PFSK-1 (cell line): Measurements from ENCODE around the gene RPL29.

Experiments used
- FOXP2 ChIP-seq: optimal IDR thresholded peaks from 2 replicates; pipeline ENCODE3; 2011; ENCODE audit warnings: borderline replicate concordance, control low read depth, inconsistent platforms; ENCODE audit not compliant: insufficient read depth; ENCODE audit errors: extremely low read length, extremely low read depth
- POLR2AphosphoS5 ChIP-seq: IDR thresholded peaks from 2 replicates; pipeline ENCODE4 v1.6.1; 2012; ENCODE audit warnings: low read depth, mild to moderate bottlenecking, control low read depth, low read length, moderate library complexity
- SIN3A ChIP-seq: IDR thresholded peaks from 2 replicates; pipeline ENCODE4 v1.6.1; 2012; ENCODE audit warnings: mild to moderate bottlenecking, low read length, moderate library complexity, borderline replicate concordance; ENCODE audit not compliant: insufficient read depth
- TAF1 ChIP-seq: IDR thresholded peaks from 2 replicates; pipeline ENCODE4 v1.6.1; 2012; ENCODE audit warnings: low read length, control low read depth, borderline replicate concordance; ENCODE audit not compliant: insufficient read depth
- TF ChIP-seq, protein P1 (sequence below), 2 experiments: IDR thresholded peaks; 2 replicates each; pipeline versions ENCODE4 v1.6.1 to v1.8.0; 2011 to 2012; ENCODE audit warnings: low read depth in 2 of 2, low read length in 2 of 2, control low read depth in 1 of 2, inconsistent platforms in 1 of 2, mild to moderate bottlenecking in 1 of 2, moderate library complexity in 1 of 2; ENCODE audit not compliant: insufficient read depth in 1 of 2

Gene RPL29

DNA sequence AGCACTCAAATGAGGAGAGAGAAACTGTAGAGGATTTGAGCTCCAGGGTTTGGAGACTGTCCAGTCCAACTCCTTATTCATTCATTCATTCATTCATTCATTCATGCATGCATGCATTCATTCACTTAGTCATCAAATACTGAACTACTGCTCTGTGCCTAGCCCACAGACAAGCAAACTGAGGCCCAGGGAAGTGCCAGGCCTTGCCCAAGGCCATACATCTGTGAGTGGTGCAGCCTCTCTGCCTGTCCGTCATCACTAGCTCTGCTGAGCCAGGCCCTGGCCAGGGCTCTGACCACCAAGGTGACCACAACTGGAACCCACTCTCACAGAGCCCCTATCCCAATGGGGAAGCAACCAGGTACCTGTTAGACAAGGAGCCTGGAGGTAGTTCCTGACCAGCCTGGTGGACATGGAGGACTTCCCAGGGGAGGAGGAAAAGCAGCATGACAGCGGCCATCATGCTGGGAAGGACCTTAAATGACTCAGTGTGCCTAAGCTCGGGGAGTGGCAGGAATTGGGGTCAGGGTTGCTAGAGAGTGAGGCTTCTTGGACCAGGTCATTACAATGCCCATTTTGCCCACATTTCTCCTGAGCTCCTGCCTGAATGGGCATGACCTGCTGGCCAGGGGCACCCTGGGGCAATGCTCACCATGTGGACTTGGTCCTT lies 27.5 kb upstream of the RPL29 start:
- TF ChIP-seq, protein P1, sequence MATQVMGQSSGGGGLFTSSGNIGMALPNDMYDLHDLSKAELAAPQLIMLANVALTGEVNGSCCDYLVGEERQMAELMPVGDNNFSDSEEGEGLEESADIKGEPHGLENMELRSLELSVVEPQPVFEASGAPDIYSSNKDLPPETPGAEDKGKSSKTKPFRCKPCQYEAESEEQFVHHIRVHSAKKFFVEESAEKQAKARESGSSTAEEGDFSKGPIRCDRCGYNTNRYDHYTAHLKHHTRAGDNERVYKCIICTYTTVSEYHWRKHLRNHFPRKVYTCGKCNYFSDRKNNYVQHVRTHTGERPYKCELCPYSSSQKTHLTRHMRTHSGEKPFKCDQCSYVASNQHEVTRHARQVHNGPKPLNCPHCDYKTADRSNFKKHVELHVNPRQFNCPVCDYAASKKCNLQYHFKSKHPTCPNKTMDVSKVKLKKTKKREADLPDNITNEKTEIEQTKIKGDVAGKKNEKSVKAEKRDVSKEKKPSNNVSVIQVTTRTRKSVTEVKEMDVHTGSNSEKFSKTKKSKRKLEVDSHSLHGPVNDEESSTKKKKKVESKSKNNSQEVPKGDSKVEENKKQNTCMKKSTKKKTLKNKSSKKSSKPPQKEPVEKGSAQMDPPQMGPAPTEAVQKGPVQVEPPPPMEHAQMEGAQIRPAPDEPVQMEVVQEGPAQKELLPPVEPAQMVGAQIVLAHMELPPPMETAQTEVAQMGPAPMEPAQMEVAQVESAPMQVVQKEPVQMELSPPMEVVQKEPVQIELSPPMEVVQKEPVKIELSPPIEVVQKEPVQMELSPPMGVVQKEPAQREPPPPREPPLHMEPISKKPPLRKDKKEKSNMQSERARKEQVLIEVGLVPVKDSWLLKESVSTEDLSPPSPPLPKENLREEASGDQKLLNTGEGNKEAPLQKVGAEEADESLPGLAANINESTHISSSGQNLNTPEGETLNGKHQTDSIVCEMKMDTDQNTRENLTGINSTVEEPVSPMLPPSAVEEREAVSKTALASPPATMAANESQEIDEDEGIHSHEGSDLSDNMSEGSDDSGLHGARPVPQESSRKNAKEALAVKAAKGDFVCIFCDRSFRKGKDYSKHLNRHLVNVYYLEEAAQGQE (IDR thresholded peaks at IDR 0.05; ENCODE audit: insufficient read depth in 1 of 2, low read depth in 2 of 2, low read length in 2 of 2) = no peak
- no peak for TF ChIP-seq FOXP2
- TF ChIP-seq SIN3A = no peak
- TF ChIP-seq POLR2AphosphoS5 = no peak
- no peak for TF ChIP-seq TAF1

DNA sequence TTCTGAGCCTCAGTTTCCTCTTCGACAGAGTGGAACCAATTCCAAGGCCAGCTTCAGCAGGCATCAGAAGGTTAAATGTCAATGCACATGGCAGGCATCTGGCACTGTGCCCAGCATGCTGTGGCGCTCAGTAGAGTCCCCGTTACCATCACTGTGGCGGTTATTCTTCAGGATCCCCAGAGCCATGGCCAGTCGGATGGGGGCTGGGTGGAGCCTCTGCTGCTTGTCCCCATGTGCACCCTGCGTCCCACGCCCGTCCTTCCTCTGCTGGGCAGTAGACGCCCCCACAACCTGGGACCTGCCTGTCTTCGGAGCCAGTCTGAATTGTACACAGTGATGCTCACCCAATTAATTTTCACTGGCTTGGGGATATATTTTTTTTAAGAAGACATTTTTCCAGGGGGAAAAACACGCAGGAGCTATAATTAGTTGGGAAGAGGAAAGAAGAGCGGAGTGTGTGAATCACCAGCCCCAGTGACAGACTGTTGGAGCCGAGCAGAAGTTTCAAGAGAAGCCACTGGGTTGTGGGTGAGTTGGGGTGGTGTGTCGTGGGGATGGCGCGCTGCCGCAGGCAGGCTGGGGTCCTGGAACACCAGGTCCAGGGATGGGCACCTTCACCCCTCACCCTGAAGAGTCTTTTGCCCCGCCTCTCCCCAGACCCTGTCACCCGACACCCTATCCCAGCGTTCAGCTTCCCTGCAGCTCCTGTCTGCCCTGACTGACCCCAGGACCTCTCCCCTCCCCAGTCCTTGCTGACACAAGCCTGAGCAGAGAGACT lies 26.8 kb upstream of the RPL29 start:
- TF ChIP-seq FOXP2 = no peak

DNA sequence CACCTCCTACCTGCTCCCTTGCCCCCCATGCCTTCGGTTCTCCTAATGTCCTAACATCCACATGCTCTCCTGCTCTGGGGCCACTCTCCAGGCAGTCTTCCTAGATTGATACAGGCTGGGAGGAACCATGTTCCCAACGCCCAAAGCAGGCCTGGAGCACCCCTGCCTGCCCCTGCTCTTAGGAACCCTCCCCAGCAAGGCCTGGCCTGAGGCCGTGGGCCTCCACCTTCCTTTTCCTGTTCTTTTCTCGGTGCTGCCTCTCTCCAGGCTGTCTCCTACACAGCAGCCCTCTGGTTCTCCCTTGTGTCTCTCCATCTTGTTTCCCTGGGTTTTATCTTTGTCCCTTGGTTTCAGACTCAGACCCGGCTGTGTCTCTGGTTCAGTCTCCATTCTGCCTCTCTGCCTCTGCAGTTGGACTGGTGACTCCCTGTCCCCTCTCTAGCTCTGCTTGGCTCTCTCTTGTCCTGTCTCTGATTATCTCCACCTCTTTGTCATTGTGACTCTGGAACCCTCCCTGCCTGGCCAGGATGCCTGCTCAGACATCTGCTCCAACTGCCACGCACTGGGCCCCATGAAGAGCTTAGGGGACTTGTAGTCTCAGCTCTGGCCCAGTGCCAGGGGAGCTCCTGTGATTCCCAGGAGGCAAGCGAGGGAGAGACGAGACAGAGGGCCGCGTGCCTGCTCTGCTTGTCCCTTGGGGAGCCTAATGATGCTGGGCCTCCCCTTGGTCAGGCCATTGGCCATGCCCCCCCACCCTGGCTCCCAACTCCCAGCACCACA lies 26.0 kb upstream of the RPL29 start:
- no peak for TF ChIP-seq POLR2AphosphoS5
- no peak for TF ChIP-seq TAF1
- TF ChIP-seq, protein P1 (IDR thresholded peaks at IDR 0.05; ENCODE audit: insufficient read depth in 1 of 2, low read depth in 2 of 2, low read length in 2 of 2) = no peak
- TF ChIP-seq FOXP2 = no peak
- TF ChIP-seq SIN3A = no peak

DNA sequence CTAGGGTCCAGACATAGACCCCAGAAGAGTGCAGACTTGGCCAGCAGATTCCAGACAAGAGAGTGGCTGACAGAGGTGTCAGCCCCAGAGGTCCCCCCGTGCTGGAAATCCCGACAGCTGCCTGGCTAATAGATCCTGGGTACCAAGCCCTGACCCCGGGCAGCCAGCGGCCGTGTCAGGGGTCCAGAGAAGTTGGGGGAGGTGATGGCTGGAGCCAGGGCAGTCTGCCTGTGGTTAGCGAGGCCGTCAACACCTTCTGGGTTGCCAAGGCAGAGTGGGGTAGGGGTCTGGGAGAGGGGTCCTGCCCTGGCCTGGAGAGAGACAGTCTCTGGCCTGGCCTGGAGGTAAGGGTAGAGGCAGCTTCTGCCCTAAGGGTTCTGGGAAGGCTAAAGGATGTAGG lies 25.1 kb upstream of the RPL29 start:
- TF ChIP-seq, protein P1 (IDR thresholded peaks at IDR 0.05; ENCODE audit: insufficient read depth in 1 of 2, low read depth in 2 of 2, low read length in 2 of 2) = no peak
- TF ChIP-seq SIN3A (no peak), POLR2AphosphoS5 (no peak), TAF1 (no peak), FOXP2 (no peak)

DNA sequence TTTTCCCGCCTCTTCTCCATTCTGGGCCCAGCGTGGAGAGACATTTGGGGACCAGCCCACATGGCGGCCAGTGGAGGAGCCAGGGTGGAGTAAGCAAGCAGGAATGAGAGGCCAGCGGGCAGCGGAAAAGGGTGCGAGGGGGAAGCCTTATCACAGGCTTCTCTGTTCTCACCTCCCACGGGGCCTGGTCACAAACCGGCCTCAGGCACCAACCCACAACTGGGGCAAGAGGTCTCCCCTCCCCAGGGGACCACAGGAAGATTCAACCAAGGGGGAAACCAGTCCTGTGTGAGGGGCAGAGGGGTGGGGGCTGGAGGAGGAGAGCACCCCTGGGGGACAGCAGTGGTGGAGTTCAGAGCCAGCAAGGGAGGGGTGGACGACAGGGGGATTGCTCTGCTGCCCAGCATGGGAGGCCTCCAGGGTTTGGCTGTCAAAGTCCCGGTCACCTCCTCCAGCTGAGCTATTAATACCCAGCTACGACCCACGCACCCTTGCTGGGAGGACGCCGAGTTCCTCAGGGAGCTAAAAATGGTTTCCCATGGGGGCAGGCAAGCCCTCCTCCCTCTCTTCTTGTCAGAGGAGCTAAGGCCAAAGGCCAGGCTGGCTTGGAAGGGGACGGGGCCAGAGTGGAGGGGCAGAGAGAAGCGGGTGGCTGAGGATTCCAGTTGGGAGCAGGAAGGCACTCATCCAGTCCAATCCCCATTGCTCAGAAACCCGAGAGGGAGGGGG lies 23.8 kb upstream of the RPL29 start:
- TF ChIP-seq POLR2AphosphoS5 = no peak
- TF ChIP-seq TAF1 = no peak
- TF ChIP-seq SIN3A = no peak
- no peak for TF ChIP-seq FOXP2
- TF ChIP-seq, protein P1 (IDR thresholded peaks at IDR 0.05; ENCODE audit: insufficient read depth in 1 of 2, low read depth in 2 of 2, low read length in 2 of 2) = no peak
